Calu3 (cell line): Measurements from ENCODE around the gene NT5DC4. TPM values are rescaled to one million over a fixed set of nuclear protein-coding genes. Genes with fewer than 3 reads are reported as not detected.
A peak's percentile ranks its signal among the peaks of the same experiment; 100 is the strongest.

Source experiments
- BruUV-seq: library from RNA; stranded (reverse); fragments of 400-500 nt; replicated peaks from 2 replicates; lab custom pipeline; 2021; lab: Mats Ljungman, UMichigan
- CTCF ChIA-PET: fragments of 300-600 bp; sonication (Branson Sonifier 250); formaldehyde crosslinking; loops from one replicate; lab custom pipeline; 2022; ENCODE audit warnings: antibody characterized with exemption; lab: Charles Lee
- DNase-seq: peaks from one replicate; pipeline ENCODE4 v3.0.0; 2022
- H3K27ac Mint-ChIP-seq: one replicate; pipeline ENCODE4 v1.8.0; 2022; ENCODE audit warnings: mixed read lengths; ENCODE audit not compliant: unreplicated experiment
- H3K27me3 Mint-ChIP-seq: one replicate; pipeline ENCODE4 v1.8.0; 2022; ENCODE audit warnings: mixed read lengths; ENCODE audit not compliant: unreplicated experiment
- H3K36me3 Mint-ChIP-seq: one replicate; pipeline ENCODE4 v1.8.0; 2022; ENCODE audit warnings: mild to moderate bottlenecking, moderate library complexity, mixed read lengths; ENCODE audit not compliant: insufficient read depth, unreplicated experiment
- H3K4me1 Mint-ChIP-seq: one replicate; pipeline ENCODE4 v1.8.0; 2022; ENCODE audit warnings: mild to moderate bottlenecking, low read depth, mixed read lengths; ENCODE audit not compliant: unreplicated experiment
- H3K4me3 Mint-ChIP-seq: one replicate; pipeline ENCODE4 v1.8.0; 2022; ENCODE audit warnings: mild to moderate bottlenecking, low read depth, moderate library complexity, mixed read lengths; ENCODE audit not compliant: unreplicated experiment
- H3K9me3 Mint-ChIP-seq: one replicate; pipeline ENCODE4 v1.8.0; 2022; ENCODE audit warnings: low read depth, mixed read lengths; ENCODE audit not compliant: unreplicated experiment
- intact Hi-C: fragments of 100-400 bp; cut with micrococcal nuclease; formaldehyde crosslinking; loops from one replicate; pipeline ENCODE4 v1.10.0; 2022; ENCODE audit not compliant: unreplicated experiment
- total RNA-seq: library from RNA; stranded (reverse); gene quantifications from 2 replicates; pipeline ENCODE4 v1.2.3, GENCODE V29; 2022
- TF ChIP-seq, protein P1 (sequence below): fragments of 200-600 bp; IDR thresholded peaks from one replicate; pipeline ENCODE4 v1.8.0; 2022; ENCODE audit warnings: antibody characterized with exemption; ENCODE audit not compliant: unreplicated experiment

Gene NT5DC4
- total RNA-seq, 1 experiment from 2014 or later: 10.1 TPM

DNA sequence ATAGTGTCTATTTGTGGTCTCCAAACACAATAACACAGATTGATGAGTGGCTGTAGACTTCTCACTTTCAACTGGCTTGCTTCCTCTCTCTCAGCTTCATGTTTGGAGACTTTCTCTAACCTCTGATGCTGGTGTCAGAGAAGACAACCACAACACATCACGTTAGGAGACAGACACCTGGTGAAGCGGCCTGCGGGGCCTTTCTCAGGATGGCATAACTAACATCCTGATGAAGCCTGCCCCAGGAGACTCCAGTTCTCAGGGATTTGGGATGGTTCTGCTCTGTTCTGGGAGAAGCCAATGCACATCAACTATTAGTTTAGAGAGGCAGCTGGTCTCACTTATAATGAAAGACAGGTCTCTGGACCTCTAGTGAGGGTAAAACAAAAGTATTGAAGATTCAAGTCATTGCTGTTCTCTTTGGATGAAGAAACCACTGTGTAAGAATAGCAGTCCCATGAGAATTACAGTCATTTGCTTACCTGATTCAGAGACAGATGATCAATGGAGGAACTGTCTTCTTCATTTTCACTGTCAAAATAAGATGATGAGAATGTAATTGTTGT, 61.5 kb downstream of the NT5DC4 start:
- TF ChIP-seq, protein P1, sequence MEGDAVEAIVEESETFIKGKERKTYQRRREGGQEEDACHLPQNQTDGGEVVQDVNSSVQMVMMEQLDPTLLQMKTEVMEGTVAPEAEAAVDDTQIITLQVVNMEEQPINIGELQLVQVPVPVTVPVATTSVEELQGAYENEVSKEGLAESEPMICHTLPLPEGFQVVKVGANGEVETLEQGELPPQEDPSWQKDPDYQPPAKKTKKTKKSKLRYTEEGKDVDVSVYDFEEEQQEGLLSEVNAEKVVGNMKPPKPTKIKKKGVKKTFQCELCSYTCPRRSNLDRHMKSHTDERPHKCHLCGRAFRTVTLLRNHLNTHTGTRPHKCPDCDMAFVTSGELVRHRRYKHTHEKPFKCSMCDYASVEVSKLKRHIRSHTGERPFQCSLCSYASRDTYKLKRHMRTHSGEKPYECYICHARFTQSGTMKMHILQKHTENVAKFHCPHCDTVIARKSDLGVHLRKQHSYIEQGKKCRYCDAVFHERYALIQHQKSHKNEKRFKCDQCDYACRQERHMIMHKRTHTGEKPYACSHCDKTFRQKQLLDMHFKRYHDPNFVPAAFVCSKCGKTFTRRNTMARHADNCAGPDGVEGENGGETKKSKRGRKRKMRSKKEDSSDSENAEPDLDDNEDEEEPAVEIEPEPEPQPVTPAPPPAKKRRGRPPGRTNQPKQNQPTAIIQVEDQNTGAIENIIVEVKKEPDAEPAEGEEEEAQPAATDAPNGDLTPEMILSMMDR: no peak
- Mint-ChIP-seq H3K9me3 (no peaks in the 10 kb centered on the region), H3K27ac (peak overlapping the region; percentile 31), H3K4me1 (peaks cover 44% of the 10 kb centered on the region), H3K27me3 (no peaks in the 10 kb centered on the region), H3K4me3 (peak overlapping the region; percentile 68), H3K36me3 (peaks cover 53% of the 10 kb centered on the region)
- no TSS peak for BruUV-seq
- CTCF ChIA-PET: no interaction called here
- DNase-seq: no peak
- intact Hi-C loops: no loop called here

DNA sequence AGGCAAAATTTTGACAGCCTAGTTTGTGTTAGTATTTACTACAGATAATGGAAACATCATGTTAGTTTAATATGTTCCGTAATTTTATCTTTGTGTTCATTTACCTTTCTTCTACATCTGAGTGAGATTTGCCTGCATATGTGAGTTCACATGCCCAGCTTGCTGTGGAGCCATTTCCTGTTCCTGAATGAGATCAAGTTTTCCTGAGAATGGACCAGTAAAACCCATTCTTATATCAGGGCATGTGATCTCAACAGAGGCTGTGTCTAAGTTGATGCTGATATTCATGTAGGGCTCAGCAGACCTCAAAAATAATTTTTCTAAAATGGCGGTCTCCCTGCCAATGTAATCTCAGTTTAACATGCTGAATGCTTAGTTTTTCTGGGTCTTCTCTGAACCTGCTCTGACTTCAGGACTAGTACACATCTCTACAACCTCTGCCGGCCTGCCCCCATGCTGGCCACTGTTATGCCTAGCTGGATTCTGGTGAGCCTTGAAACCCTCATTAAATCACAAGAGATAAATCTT, 62.4 kb downstream of the NT5DC4 start:
- CTCF ChIA-PET: interaction anchor here (0.7 to 2.2 kb wide), 2 partner anchors 138 to 158 kb away, joined by 7 read pairs; partner anchors contain the start of gene SLC20A1
- Mint-ChIP-seq H3K27ac (peak overlapping the region; percentile 70), H3K4me1 (peaks cover 37% of the 10 kb centered on the region), H3K27me3 (no peaks in the 10 kb centered on the region), H3K4me3 (peak overlapping the region; percentile 68), H3K9me3 (no peaks in the 10 kb centered on the region), H3K36me3 (peaks cover 44% of the 10 kb centered on the region)
- no TSS peak for BruUV-seq
- no peak for DNase-seq
- intact Hi-C loops: no loop called here
- TF ChIP-seq, protein P1: no peak

DNA sequence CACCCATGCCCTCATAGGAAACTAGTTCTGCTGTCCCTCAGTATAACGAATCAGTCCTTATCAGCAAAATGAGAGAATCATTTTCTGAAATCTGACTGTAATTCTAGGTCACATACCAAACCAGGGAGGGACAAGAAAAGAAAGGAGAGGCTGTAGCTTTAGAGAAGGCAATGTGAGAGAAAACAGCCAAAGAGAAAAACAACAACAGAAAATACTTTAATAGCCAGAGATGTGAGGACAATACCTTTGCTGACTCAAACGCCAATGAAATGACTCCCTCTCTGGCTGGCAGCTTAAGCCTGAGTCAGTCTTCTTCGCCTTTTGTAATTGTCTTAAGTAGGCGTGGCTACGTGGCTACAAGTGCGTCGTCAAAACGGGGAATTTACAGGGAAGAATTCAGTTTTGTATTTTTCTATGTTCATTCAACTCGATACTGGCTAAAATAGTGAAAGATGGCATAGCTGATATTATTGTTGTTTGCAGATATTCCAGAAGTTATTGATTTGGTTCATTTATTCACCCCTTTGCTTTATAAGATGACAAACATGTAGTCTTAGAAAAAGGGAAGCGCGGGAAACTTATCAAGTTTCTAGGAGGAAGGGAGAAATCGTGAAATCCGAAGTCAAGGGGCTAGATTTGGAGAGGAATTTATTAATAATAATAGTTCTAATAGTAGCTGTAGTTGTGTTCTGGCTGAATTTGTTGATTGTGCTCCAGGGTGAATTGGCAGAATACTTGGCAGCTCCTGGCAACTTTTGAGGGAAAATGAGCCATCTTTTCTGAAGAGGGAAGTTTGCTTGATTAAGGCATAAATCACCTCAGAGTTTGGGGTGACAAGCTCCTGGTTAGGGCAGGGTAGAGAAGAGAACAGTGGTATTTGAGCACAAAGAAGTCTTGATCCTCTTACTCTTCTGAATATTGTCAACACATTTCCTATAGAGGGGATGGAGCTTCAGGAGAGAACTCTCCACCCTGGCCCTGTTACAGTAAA, 63.7 kb downstream of the NT5DC4 start, which contains the start of gene IL1A:
IL1A (minus strand) TSS at position 295 of the 991 bp plus-strand sequence. CDS start 723 bp downstream, outside the sequence.
- Mint-ChIP-seq H3K27ac (peak within 1 kb of the TSS; percentile 70), H3K4me1 (peaks cover 47% of the 10 kb centered on the region), H3K36me3 (peaks cover 33% of the 10 kb centered on the region), H3K27me3 (no peaks in the 10 kb centered on the region), H3K4me3 (peak within 1 kb of the TSS; percentile 68), H3K9me3 (peaks cover 3% of the 10 kb centered on the region)
- CTCF ChIA-PET: interaction anchor here (0.5 to 2.2 kb wide), 5 partner anchors 11 to 157 kb away, joined by 3 to 7 read pairs (median 4); partner anchors contain the start of gene SLC20A1
- intact Hi-C loops: no loop called here
- TF ChIP-seq, protein P1: no peak
- BruUV-seq: no TSS peak
- DNase-seq: peak; percentile 48

DNA sequence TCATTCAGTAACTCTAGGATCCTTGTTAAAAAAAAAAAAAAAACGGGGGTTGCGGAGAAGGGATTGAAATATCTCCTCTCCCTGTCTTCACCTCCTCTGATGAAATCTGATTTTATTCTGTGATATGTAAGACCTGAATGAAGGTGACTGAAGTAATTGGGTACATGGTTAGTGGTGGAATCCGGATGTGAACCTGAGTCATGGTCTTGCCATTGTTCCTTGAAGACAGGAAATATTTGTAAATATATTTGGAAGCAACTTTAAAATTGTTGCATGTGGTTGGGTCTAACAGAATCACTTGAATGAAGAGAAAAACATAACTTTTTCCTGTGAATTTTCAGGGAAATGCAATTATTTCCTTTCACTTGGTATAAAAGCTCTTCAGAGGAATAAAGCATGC, 66.5 kb downstream of the NT5DC4 start:
- intact Hi-C loops: no loop called here
- CTCF ChIA-PET: interaction anchor here (0.6 kb wide), 1 partner anchor 36 kb away, joined by 5 read pairs; no protein-coding TSS in a partner anchor
- peaks cover 3% of the 10 kb centered on the region for H3K9me3 Mint-ChIP-seq
- H3K4me1 Mint-ChIP-seq: peaks cover 54% of the 10 kb centered on the region
- BruUV-seq: no TSS peak
- no peaks in the 10 kb centered on the region for H3K27me3 Mint-ChIP-seq
- no peak overlapping the region for H3K4me3 Mint-ChIP-seq
- peaks cover 23% of the 10 kb centered on the region for H3K36me3 Mint-ChIP-seq
- no peak for DNase-seq
- TF ChIP-seq, protein P1: no peak
- H3K27ac Mint-ChIP-seq: no peak overlapping the region
